Measurements from ENCODE around the gene ABHD10. TPM values are rescaled to one million over a fixed set of nuclear protein-coding genes. Genes with fewer than 3 reads are reported as not detected.

Gene ABHD10
- total RNA-seq, 1 experiment from 2014 or later = 21.8 TPM

DNA sequence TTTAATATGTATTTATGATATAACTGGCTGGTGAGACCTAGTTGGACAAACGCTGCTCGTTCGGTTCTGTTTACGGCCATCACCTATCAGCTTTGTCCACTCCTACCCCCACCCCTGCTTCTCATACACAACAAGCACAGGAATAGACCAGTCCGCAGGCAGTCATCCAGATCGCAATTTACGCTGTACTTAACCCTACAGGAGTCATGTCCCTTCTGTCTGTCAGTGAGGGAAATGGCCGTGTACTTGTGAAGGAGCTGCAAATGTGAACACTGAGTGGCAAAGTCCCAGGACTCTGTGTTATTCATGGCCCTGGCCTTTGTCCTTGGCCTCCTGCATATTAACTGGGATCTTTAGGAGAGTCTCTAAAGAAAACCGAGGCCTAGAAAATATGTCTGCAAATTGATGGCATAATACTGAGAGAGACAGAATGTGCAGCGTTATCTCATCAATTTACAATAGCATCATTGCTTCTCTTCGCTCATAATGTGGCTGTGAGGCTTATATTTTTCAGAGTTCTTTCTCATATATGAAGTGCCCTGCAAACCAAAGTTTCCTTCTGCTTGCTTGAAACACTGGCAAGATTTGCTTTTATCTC, 7.2 kb upstream of the ABHD10 start:
- H3K9me3 ChIP-seq (ENCODE audit: control insufficient read depth, low read depth, low read length) = no peaks in the 10 kb centered on the region

More for the DNA sequence above, 7.2 kb upstream of the ABHD10 start:
- Mint-ChIP-seq H3K4me1 (peaks cover 6 to 9% of the 10 kb centered on the region in 2 experiments), H3K27me3 (ENCODE audit: low read depth) (no peaks in the 10 kb centered on the region), H3K4me3 (no peak overlapping the region), H3K36me3 (ENCODE audit: insufficient read depth in 1 of 3, low read depth in 3 of 3) (no peaks in the 10 kb centered on the region; a peak in 1 of 7 replicates), H3K27ac (no peak overlapping the region), H3K9me3 (no peaks in the 10 kb centered on the region)
- WGBS (ENCODE audit: extremely low coverage, insufficient read length, low lambda C conversion rate) = no CpG with 5 or more reads among the region's 11 CpGs
- no peak overlapping the region for H2BK20ac ChIP-seq (ENCODE audit: low read depth, low read length, poor library complexity, severe bottlenecking)
- H3K23ac ChIP-seq (ENCODE audit: insufficient read length, low read depth, low read length) = no peak overlapping the region
- TF ChIP-seq CTCF (conservative IDR thresholded peaks at IDR 0.05) = no peak
- H3T11ph ChIP-seq (ENCODE audit: low read length) = no peak overlapping the region
- no peak overlapping the region for H3K27ac ChIP-seq (ENCODE audit: insufficient read length, low read depth, low read length)
- no peaks in the 10 kb centered on the region for H3K79me1 ChIP-seq (ENCODE audit: insufficient read depth, low read depth, low read length, poor library complexity, severe bottlenecking)
- no peaks in the 10 kb centered on the region for H3K23me2 ChIP-seq (ENCODE audit: insufficient read length, low read depth, low read length, poor library complexity, severe bottlenecking)
- no peak overlapping the region for H2BK15ac ChIP-seq (ENCODE audit: low read depth, low read length)
- H3K14ac ChIP-seq (ENCODE audit: insufficient read depth, low read length) = no peak overlapping the region
- H3K27me3 ChIP-seq (ENCODE audit: insufficient read depth, low read length) = no peaks in the 10 kb centered on the region
- no peak overlapping the region for H2AK5ac ChIP-seq (ENCODE audit: insufficient read length, low read length)
- H4K91ac ChIP-seq (ENCODE audit: insufficient read length, low read depth, low read length) = no peak overlapping the region
- H2BK12ac ChIP-seq (ENCODE audit: insufficient read length, low read depth, low read length) = no peak overlapping the region
- no peak overlapping the region for H3K4ac ChIP-seq (ENCODE audit: low read depth, low read length)
- H4K5ac ChIP-seq (ENCODE audit: insufficient read length, low read depth, low read length) = no peak overlapping the region
- no peak for DNase-seq
- no peak overlapping the region for H3K9ac ChIP-seq (ENCODE audit: extremely low read depth, insufficient read length, low read length)
- H2BK120ac ChIP-seq (ENCODE audit: low read depth, low read length, poor library complexity, severe bottlenecking) = no peak overlapping the region
- H3K18ac ChIP-seq (ENCODE audit: insufficient read length, low read depth, low read length) = no peak overlapping the region
- H3K79me2 ChIP-seq (ENCODE audit: insufficient read depth, low read length) = no peaks in the 10 kb centered on the region
- no peak overlapping the region for H2BK5ac ChIP-seq (ENCODE audit: insufficient read length, low read length)
- H4K8ac ChIP-seq (replicated peaks; ENCODE audit: insufficient read length, low read depth, low read length) = no peak overlapping the region
- no peaks in the 10 kb centered on the region for H4K20me1 ChIP-seq (ENCODE audit: control insufficient read depth, insufficient read depth, insufficient read length)
- no peak overlapping the region for H3K4me2 ChIP-seq (ENCODE audit: insufficient read depth, insufficient read length, low read length)
- no peaks in the 10 kb centered on the region for H3K4me1 ChIP-seq (ENCODE audit: insufficient read depth, low read length)
- no peak overlapping the region for H3K56ac ChIP-seq (ENCODE audit: insufficient read length, low read depth, low read length)
- H2AFZ ChIP-seq (ENCODE audit: low read length) = no peak overlapping the region
